H1 (cell line): ENCODE results near the gene SPAG5. TPM values are rescaled to one million over a fixed set of nuclear protein-coding genes. Genes with fewer than 3 reads are reported as not detected.

Experiments used
- CTCF ChIA-PET: fragments of 300-600 bp; sonication (Branson Sonifier 250); formaldehyde crosslinking; loops from one replicate; lab custom pipeline; 2021; ENCODE audit not compliant: partially characterized antibody; lab: Charles Lee
- POLR2A ChIA-PET: fragments of 300-600 bp; sonication (Branson Sonifier 250); formaldehyde crosslinking; loops from one replicate; lab custom pipeline; 2021; ENCODE audit warnings: inconsistent platforms; ENCODE audit not compliant: partially characterized antibody; lab: Charles Lee
- DNase-seq, 2 experiments: peaks; one replicate each; pipeline versions ENCODE4 v3.0.0 to v3.0.0-alpha.2; 2010 to 2022; ENCODE audit warnings: low spot score in 2 of 2, low read depth in 1 of 2, mixed read lengths in 1 of 2
- FAIRE-seq: peaks from 2 replicates; lab custom pipeline; 2011; peaks lifted over from hg19 to GRCh38; lab: Jason Lieb, UNC
- H2AFZ ChIP-seq: 2 replicates; pipeline ENCODE4 v1.8.1; 2012; ENCODE audit warnings: low read length, inconsistent platforms
- H2AK5ac ChIP-seq: 2 replicates; pipeline ENCODE4 v1.6.1; 2013; ENCODE audit warnings: low read depth, low read length
- H2BK120ac ChIP-seq: replicated peaks from 2 replicates; pipeline ENCODE3; 2013; ENCODE audit warnings: low read depth, low read length, inconsistent platforms
- H2BK12ac ChIP-seq: 2 replicates; pipeline ENCODE4 v1.6.1; 2013; ENCODE audit warnings: low read depth, low read length
- H2BK15ac ChIP-seq: 2 replicates; pipeline ENCODE4 v1.6.1; 2013; ENCODE audit warnings: low read length
- H2BK20ac ChIP-seq: 2 replicates; pipeline ENCODE4 v1.6.1; 2013; ENCODE audit warnings: low read length
- H2BK5ac ChIP-seq: 2 replicates; pipeline ENCODE4 v1.6.1; 2013; ENCODE audit warnings: low read depth, low read length
- H3K14ac ChIP-seq: 2 replicates; pipeline ENCODE4 v1.6.1; 2013; ENCODE audit warnings: inconsistent platforms; ENCODE audit not compliant: insufficient read length
- H3K18ac ChIP-seq: 2 replicates; pipeline ENCODE4 v1.6.1; 2013; ENCODE audit warnings: low read length; ENCODE audit errors: extremely low read depth
- H3K23ac ChIP-seq: 2 replicates; pipeline ENCODE4 v1.6.1; 2013; ENCODE audit warnings: inconsistent platforms; ENCODE audit not compliant: insufficient read length
- H3K23me2 ChIP-seq: 2 replicates; pipeline ENCODE4 v1.6.1; 2013; ENCODE audit warnings: low read depth, low read length
- H3K27ac ChIP-seq: 2 replicates; pipeline ENCODE4 v1.6.1; 2011; ENCODE audit warnings: low read depth, low read length, inconsistent platforms
- H3K27me3 ChIP-seq, 4 experiments: replicated peaks in 1 of 4; 1 replicate in 1 of 4; 2 replicates in 3 of 4; pipeline versions ENCODE4 v1.6.1 to v1.8.1; 2011 to 2013; ENCODE audit warnings: low read length in 3 of 4, mild to moderate bottlenecking in 3 of 4, inconsistent platforms in 2 of 4, mixed read lengths in 2 of 4, moderate library complexity in 1 of 4; ENCODE audit not compliant: control insufficient read depth in 3 of 4, insufficient read depth in 3 of 4; ENCODE audit errors: extremely low read depth in 1 of 4
- H3K36me3 ChIP-seq, 4 experiments: 2 replicates each; pipeline versions ENCODE4 v1.6.1 to v1.8.1; 2011 to 2013; ENCODE audit warnings: mild to moderate bottlenecking in 4 of 4, low read length in 3 of 4, moderate library complexity in 2 of 4, control low read depth in 1 of 4, inconsistent platforms in 1 of 4; ENCODE audit not compliant: insufficient read depth in 4 of 4, control insufficient read depth in 2 of 4
- H3K4ac ChIP-seq: replicated peaks from 2 replicates; pipeline ENCODE3; 2013; ENCODE audit warnings: low read length, low read depth, mixed read lengths, inconsistent platforms; ENCODE audit not compliant: insufficient read length
- H3K4me1 ChIP-seq, 4 experiments: replicated peaks in 1 of 4; 1 replicate in 1 of 4; 2 replicates in 3 of 4; pipeline versions ENCODE4 v1.6.1 to v1.8.1; 2011 to 2013; ENCODE audit warnings: low read length in 3 of 4, inconsistent platforms in 2 of 4, mixed read lengths in 1 of 4; ENCODE audit not compliant: insufficient read depth in 4 of 4, control insufficient read depth in 3 of 4
- H3K4me2 ChIP-seq, 2 experiments: 2 replicates each; pipeline versions ENCODE4 v1.6.1 to v1.8.1; 2011 to 2013; ENCODE audit warnings: low read depth in 2 of 2, low read length in 2 of 2, control low read depth in 1 of 2, inconsistent platforms in 1 of 2, mild to moderate bottlenecking in 1 of 2; ENCODE audit not compliant: insufficient read depth in 1 of 2
- H3K4me3 ChIP-seq, 4 experiments: fragments of 200-600, 300-600 bp in 1 of 4; sonication (generic), shearing (Covaris generic), sonication (Bioruptor Twin) in 1 of 4; 2 replicates each; pipeline versions ENCODE4 v1.5.1 to v1.8.1; 2011 to 2016; ENCODE audit warnings: low read length in 4 of 4, low read depth in 3 of 4, control low read depth in 2 of 4, inconsistent platforms in 2 of 4, mild to moderate bottlenecking in 2 of 4, mixed read lengths in 1 of 4, moderate library complexity in 1 of 4; ENCODE audit not compliant: insufficient read depth in 2 of 4; ENCODE audit errors: extremely low read depth in 1 of 4
- H3K56ac ChIP-seq: replicated peaks from 2 replicates; pipeline ENCODE3; 2013; ENCODE audit warnings: low read depth, mild to moderate bottlenecking, mixed read lengths, low read length, inconsistent platforms; ENCODE audit not compliant: insufficient read length
- H3K79me1 ChIP-seq: 2 replicates; pipeline ENCODE4 v1.6.1; 2013; ENCODE audit warnings: low read depth, low read length, control low read depth
- H3K79me2 ChIP-seq, 2 experiments: 2 replicates each; pipeline versions ENCODE4 v1.6.1 to v1.8.1; 2012 to 2013; ENCODE audit warnings: low read length in 2 of 2, mild to moderate bottlenecking in 2 of 2, inconsistent platforms in 1 of 2; ENCODE audit not compliant: insufficient read depth in 2 of 2, control insufficient read depth in 1 of 2
- H3K9ac ChIP-seq, 4 experiments: replicated peaks in 1 of 4; 1 replicate in 1 of 4; 2 replicates in 3 of 4; pipeline versions ENCODE4 v1.6.1 to v1.8.1; 2011 to 2013; ENCODE audit warnings: low read depth in 3 of 4, low read length in 3 of 4, control low read depth in 2 of 4, mild to moderate bottlenecking in 2 of 4, moderate library complexity in 2 of 4, inconsistent platforms in 1 of 4; ENCODE audit errors: extremely low read depth in 1 of 4
- H3K9me3 ChIP-seq, 2 experiments: 2 replicates each; pipeline versions ENCODE4 v1.6.1 to v1.8.1; 2012 to 2013; ENCODE audit warnings: mild to moderate bottlenecking in 2 of 2, moderate library complexity in 2 of 2, control low read depth in 1 of 2, inconsistent platforms in 1 of 2, low read depth in 1 of 2, low read length in 1 of 2, mixed read lengths in 1 of 2; ENCODE audit not compliant: insufficient read depth in 2 of 2
- H4K20me1 ChIP-seq, 2 experiments: replicated peaks in 1 of 2; 2 replicates each; pipeline versions ENCODE3 to v1.8.1; 2011 to 2013; ENCODE audit warnings: inconsistent platforms in 2 of 2, low read length in 2 of 2, mild to moderate bottlenecking in 1 of 2; ENCODE audit not compliant: insufficient read depth in 2 of 2, control insufficient read depth in 1 of 2
- H4K5ac ChIP-seq: 2 replicates; pipeline ENCODE4 v1.6.1; 2013; ENCODE audit warnings: low read length, low read depth, mixed read lengths, inconsistent platforms; ENCODE audit not compliant: insufficient read length
- H4K8ac ChIP-seq: 2 replicates; pipeline ENCODE4 v1.8.0; 2013; ENCODE audit warnings: mild to moderate bottlenecking, moderate library complexity, low read length, inconsistent platforms; ENCODE audit not compliant: insufficient read depth; ENCODE audit errors: extremely low read depth
- H4K91ac ChIP-seq: replicated peaks from 2 replicates; pipeline ENCODE3; 2013; ENCODE audit warnings: low read length, mixed read lengths, inconsistent platforms; ENCODE audit not compliant: insufficient read length
- ATF3 ChIP-seq: IDR thresholded peaks from 2 replicates; pipeline ENCODE4 v1.6.1; 2011; ENCODE audit warnings: low read depth, mild to moderate bottlenecking, low read length; ENCODE audit not compliant: insufficient read depth
- EZH2 ChIP-seq: fragments of 200-600 bp; sonication (generic); IDR thresholded peaks from 2 replicates; pipeline ENCODE4 v1.7.1; 2012; ENCODE audit warnings: low read depth, mild to moderate bottlenecking, moderate library complexity, low read length, inconsistent platforms; ENCODE audit not compliant: severe bottlenecking
- FOSL1 ChIP-seq: IDR thresholded peaks from 2 replicates; pipeline ENCODE4 v1.6.1; 2011; ENCODE audit warnings: mild to moderate bottlenecking, low read depth, low read length, moderate library complexity; ENCODE audit not compliant: insufficient read depth
- MAX ChIP-seq: IDR thresholded peaks from 2 replicates; pipeline ENCODE4 v1.6.1; 2012; ENCODE audit warnings: inconsistent platforms
- NANOG ChIP-seq: IDR thresholded peaks from 2 replicates; pipeline ENCODE4 v1.6.1; 2011; ENCODE audit warnings: low read length, low read depth, mild to moderate bottlenecking, inconsistent platforms; ENCODE audit not compliant: insufficient read depth, poor library complexity, severe bottlenecking
- NRF1 ChIP-seq: IDR thresholded peaks from 2 replicates; pipeline ENCODE4 v1.6.1; 2011; ENCODE audit warnings: mild to moderate bottlenecking, low read depth, low read length, improper control_type of control experiment
- PHF8 ChIP-seq: fragments of 200-600 bp; sonication (generic); conservative IDR thresholded peaks from 2 replicates; pipeline ENCODE4 v1.7.1; 2012; ENCODE audit warnings: low read depth, mild to moderate bottlenecking, inconsistent platforms, low read length, moderate library complexity
- POLR2AphosphoS5 ChIP-seq: IDR thresholded peaks from 2 replicates; pipeline ENCODE4 v1.6.1; 2011; ENCODE audit warnings: low read depth, low read length
- POU5F1 ChIP-seq: IDR thresholded peaks from 2 replicates; pipeline ENCODE4 v1.6.1; 2011; ENCODE audit warnings: low read depth, mild to moderate bottlenecking, low read length, moderate library complexity
- RXRA ChIP-seq: IDR thresholded peaks from 2 replicates; pipeline ENCODE4 v1.6.1; 2011; ENCODE audit warnings: low read depth, mild to moderate bottlenecking, low read length, moderate library complexity; ENCODE audit not compliant: insufficient read depth
- SP2 ChIP-seq: IDR thresholded peaks from 2 replicates; pipeline ENCODE4 v1.6.1; 2012; ENCODE audit warnings: mild to moderate bottlenecking, low read length, inconsistent platforms
- SP4 ChIP-seq: IDR thresholded peaks from 2 replicates; pipeline ENCODE4 v1.6.1; 2012; ENCODE audit warnings: low read length, inconsistent platforms
- WGBS, 2 experiments: shearing (Covaris generic) in 1 of 2; methylation state at CpG; one replicate each; pipeline versions ENCODE4 v1.1.6 to v1.1.7; 2013 to 2015; ENCODE audit warnings: low lambda C conversion rate in 2 of 2, mixed read lengths in 2 of 2, inconsistent platforms in 1 of 2, low coverage in 1 of 2, missing lambda C conversion rate in 1 of 2; ENCODE audit not compliant: insufficient replicate concordance in 2 of 2, insufficient coverage in 1 of 2, insufficient read length in 1 of 2; ENCODE audit errors: extremely low coverage in 1 of 2, missing lambda C conversion rate in 1 of 2; 5-methylcytosine and 5-hydroxymethylcytosine counted together
- polyA plus RNA-seq, 7 experiments: library from polyadenylated mRNA; depleted of rRNA in 3 of 7; stranded (reverse) in 5 of 7; unstranded in 2 of 7; fragments of >200 nt in 5 of 7; fragments of 200-250 nt in 2 of 7; gene quantifications; 1 replicate in 5 of 7; 2 replicates in 1 of 7; 4 replicates in 1 of 7; pipeline versions ENCODE4 v1.2.1 to v1.2.3, GENCODE V29; 2011 to 2013; ENCODE audit warnings: missing spikeins in 2 of 7, mixed read lengths in 2 of 7
- total RNA-seq: library from RNA; stranded (reverse); fragmentation: NEBNext Ultra II Directional; extraction: Animal tissue kit (Norgen Biotek cat#: 25700); gene quantifications from 2 replicates; pipeline ENCODE4 v1.2.1, GENCODE V29; 2021
- TF ChIP-seq, protein P1 (sequence below): IDR thresholded peaks from 2 replicates; pipeline ENCODE4 v1.6.1; 2012; ENCODE audit warnings: inconsistent platforms

SPAG5 gene
- total and polyA plus RNA-seq, 2 of the 8 experiments (the other 6 are each of a cell fraction or from before 2014, with no cell fraction given): 57.1 to 129 TPM

DNA sequence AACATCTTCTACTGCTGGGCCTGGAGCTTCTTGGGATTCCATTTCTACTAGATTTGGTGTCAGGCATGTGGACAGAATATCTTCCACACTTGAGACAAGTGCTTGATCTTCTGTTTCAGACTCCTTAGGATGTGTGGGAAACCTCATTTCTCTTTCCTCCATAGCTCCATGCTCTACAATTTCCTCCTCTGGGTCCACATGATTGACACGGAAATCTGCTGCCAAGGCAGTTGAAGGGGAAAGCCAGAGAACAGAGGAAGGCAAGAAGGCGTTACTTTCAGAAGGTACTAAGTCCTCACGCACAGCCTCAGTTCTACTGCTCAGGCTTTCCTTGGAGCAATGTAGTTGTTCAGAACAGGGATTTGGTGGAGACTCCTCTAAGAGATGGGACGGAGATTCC is 6.6 kb downstream of the SPAG5 start:
- Histone ChIP-seq H3K56ac (no peak overlapping the region), H3K9ac (no peak overlapping the region), H3K23me2 (no peaks in the 10 kb centered on the region), H2AK5ac (no peak overlapping the region), H3K4me1 (no peaks in the 10 kb centered on the region), H3K4me2 (no peak overlapping the region), H3K27me3 (no peaks in the 10 kb centered on the region), H3K9me3 (no peaks in the 10 kb centered on the region), H3K4me3 (no peak overlapping the region), H4K91ac (no peak overlapping the region), H4K20me1 (peaks cover 3 to 4% of the 10 kb centered on the region in 2 experiments), H2AFZ (no peak overlapping the region), H2BK15ac (no peak overlapping the region), H2BK20ac (no peak overlapping the region), H3K18ac (no peak overlapping the region), H3K23ac (no peak overlapping the region), H3K79me2 (peaks cover 3 to 5% of the 10 kb centered on the region in 2 experiments), H4K8ac (no peak overlapping the region), H3K27ac (no peak overlapping the region), H3K14ac (no peak overlapping the region), H2BK120ac (no peak overlapping the region), H2BK5ac (no peak overlapping the region), H3K4ac (no peak overlapping the region), H3K36me3 (peaks cover 29 to 56% (median 47%) of the 10 kb centered on the region in 4 experiments), H2BK12ac (no peak overlapping the region), H4K5ac (no peak overlapping the region), H3K79me1 (no peaks in the 10 kb centered on the region)
- DNase-seq (no peak), FAIRE-seq (no peak)
- POLR2A ChIA-PET: interaction anchor here (1.0 to 2.3 kb wide), 6 partner anchors 10 to 26 kb away, joined by 4 to 10 read pairs (median 5); partner anchors contain the start of genes ALDOC and RSKR
- 97% methylated on average over 4 of the region's 4 CpGs; no CpG with 5 or more reads in 1 of the 2 experiments for WGBS, 2 experiments
- CTCF ChIA-PET: interaction anchor here (0.6 to 1.9 kb wide), 6 partner anchors 13 to 132 kb away, joined by 3 to 11 read pairs (median 3); no protein-coding TSS in a partner anchor
- TF ChIP-seq NANOG (no peak), ATF3 (no peak), POLR2AphosphoS5 (no peak), MAX (no peak), RXRA (no peak), EZH2 (no peak), FOSL1 (no peak), POU5F1 (no peak), PHF8 (no peak), SP2 (no peak), NRF1 (no peak), SP4 (no peak)
- TF ChIP-seq, protein P1, sequence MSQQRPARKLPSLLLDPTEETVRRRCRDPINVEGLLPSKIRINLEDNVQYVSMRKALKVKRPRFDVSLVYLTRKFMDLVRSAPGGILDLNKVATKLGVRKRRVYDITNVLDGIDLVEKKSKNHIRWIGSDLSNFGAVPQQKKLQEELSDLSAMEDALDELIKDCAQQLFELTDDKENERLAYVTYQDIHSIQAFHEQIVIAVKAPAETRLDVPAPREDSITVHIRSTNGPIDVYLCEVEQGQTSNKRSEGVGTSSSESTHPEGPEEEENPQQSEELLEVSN: no peak
